Posterior vena cava (tissue), 2 donors: ENCODE measurements around the gene BLZF1. TPM values are rescaled to one million over a fixed set of nuclear protein-coding genes. Genes with fewer than 3 reads are reported as not detected.

Experiments
- DNase-seq: peaks from one replicate; pipeline ENCODE4 v3.0.0-alpha.2; 2020; ENCODE audit warnings: low spot score
- intact Hi-C, 2 donors: fragments of 100-400 bp; cut with DNase I; formaldehyde crosslinking; loops; one replicate each; pipeline versions ENCODE4 v1.14.1 to v1.14.2; 2022 to 2023
- total RNA-seq, 2 donors: library from RNA; stranded (reverse); fragmentation: NEBNext Ultra II Directional; extraction: Animal tissue kit (Norgen Biotek cat#: 25700); gene quantifications; one replicate each; pipeline ENCODE4 v1.2.1, GENCODE V29; 2021
- donor health status: DM: yes; HTN: yes; CAD: no.
- donor health status: DM: yes; HTN: yes; CAD: no.

Gene BLZF1
- total RNA-seq, 2 donors from 2014 or later, result 27.5 to 28.5 TPM

GRCh38 chr1:169426174-169426705 lies 58.2 kb downstream of the BLZF1 start:
- intact Hi-C loops, result no loop called here
- DNase-seq, result no peak

GRCh38 chr1:169427081-169427641 lies 59.2 kb downstream of the BLZF1 start, which contains the start of gene CCDC181:
TSS of gene CCDC181 (minus strand) at chr1:169427474. CDS start at chr1:169424927, 2,547 bp downstream.
- intact Hi-C loops, result no loop called here
- peak; percentile 81 for DNase-seq

Other genes with a start within 250 kb of the BLZF1 start
- gene NME7, start 398 bp upstream of the BLZF1 start, total RNA-seq, result 10 to 100 TPM; 13.6 to 14.2 TPM
- under 1 TPM; 0.51 to 0.95 TPM for gene CCDC181, start 59.3 kb downstream of the BLZF1 start, total RNA-seq
- gene SLC19A2, start 117.7 kb downstream of the BLZF1 start, total RNA-seq, result 10 to 100 TPM; 22.1 to 40.6 TPM
- gene F5, start 218.3 kb downstream of the BLZF1 start, total RNA-seq, result 1 to 10 TPM in 1 of 2 donors, under 1 TPM in 1; 1.00 to 2.5 TPM